Tibial nerve (tissue), 4 donors: Measurements from ENCODE around the gene SSR4. TPM values are rescaled to one million over a fixed set of nuclear protein-coding genes. Genes with fewer than 3 reads are reported as not detected.

ENCODE experiments used
- DNase-seq, 2 donors: peaks; one replicate each; pipeline ENCODE4 v3.0.0-alpha.2; 2019; ENCODE audit warnings: low spot score in 2 of 2
- H3K27ac ChIP-seq, 4 donors: fragments of 200-600 bp; sonication (generic) in 3 of 4; one replicate each; pipeline ENCODE4 v1.5.1; 2017 to 2019; ENCODE audit warnings: mild to moderate bottlenecking in 1 of 4
- H3K27me3 ChIP-seq, 2 donors: fragments of 200-600 bp; sonication (generic) in 1 of 2; one replicate each; pipeline versions ENCODE4 v1.5.1 to v1.6.0; 2017 to 2019
- H3K36me3 ChIP-seq, 3 donors: fragments of 200-600 bp; sonication (generic); one replicate each; pipeline ENCODE4 v1.5.1; 2018 to 2019
- H3K4me1 ChIP-seq, 4 donors: fragments of 200-600 bp; sonication (generic) in 3 of 4; one replicate each; pipeline ENCODE4 v1.5.1; 2017 to 2019
- H3K4me3 ChIP-seq, 4 donors: fragments of 200-600 bp; sonication (generic) in 3 of 4; one replicate each; pipeline ENCODE4 v1.5.1; 2017 to 2019; ENCODE audit warnings: mild to moderate bottlenecking in 1 of 4, moderate library complexity in 1 of 4
- H3K9me3 ChIP-seq, 4 donors: fragments of 200-600 bp; sonication (generic) in 3 of 4; one replicate each; pipeline ENCODE4 v1.5.1; 2017 to 2019
- EP300 ChIP-seq, 2 donors: sonication (generic); formaldehyde crosslinking; IDR thresholded peaks; one replicate each; pipeline ENCODE4 v1.6.1; 2017; ENCODE audit warnings: antibody characterized with exemption in 2 of 2, mild to moderate bottlenecking in 1 of 2
- POLR2A ChIP-seq, 2 donors: fragments of 450-650 bp; IDR thresholded peaks; one replicate each; pipeline ENCODE4 v1.6.1; 2017; ENCODE audit warnings: antibody characterized with exemption in 2 of 2, mild to moderate bottlenecking in 2 of 2, moderate library complexity in 2 of 2
- WGBS, 2 donors: methylation state at CpG; one replicate each; pipeline ENCODE4 v1.1.5; 2018; 5-methylcytosine and 5-hydroxymethylcytosine counted together
- total RNA-seq, 4 donors: library from RNA; depleted of rRNA; stranded (reverse); fragments of >200 nt; gene quantifications; one replicate each; pipeline ENCODE4 v1.1.0, GENCODE V29; 2016
- TF ChIP-seq, protein P1 (sequence below), 5 experiments: fragments of 200-600 bp in 3 of 5; fragments of 450-650 bp in 2 of 5; sonication (generic) in 3 of 5; IDR thresholded peaks; one replicate each; pipeline ENCODE4 v1.5.1; 2016 to 2019; ENCODE audit warnings: antibody characterized with exemption in 5 of 5, mild to moderate bottlenecking in 3 of 5, moderate library complexity in 2 of 5

Gene SSR4
- total RNA-seq, 4 donors from 2014 or later: 93.6 to 156 (median 131) TPM

DNA sequence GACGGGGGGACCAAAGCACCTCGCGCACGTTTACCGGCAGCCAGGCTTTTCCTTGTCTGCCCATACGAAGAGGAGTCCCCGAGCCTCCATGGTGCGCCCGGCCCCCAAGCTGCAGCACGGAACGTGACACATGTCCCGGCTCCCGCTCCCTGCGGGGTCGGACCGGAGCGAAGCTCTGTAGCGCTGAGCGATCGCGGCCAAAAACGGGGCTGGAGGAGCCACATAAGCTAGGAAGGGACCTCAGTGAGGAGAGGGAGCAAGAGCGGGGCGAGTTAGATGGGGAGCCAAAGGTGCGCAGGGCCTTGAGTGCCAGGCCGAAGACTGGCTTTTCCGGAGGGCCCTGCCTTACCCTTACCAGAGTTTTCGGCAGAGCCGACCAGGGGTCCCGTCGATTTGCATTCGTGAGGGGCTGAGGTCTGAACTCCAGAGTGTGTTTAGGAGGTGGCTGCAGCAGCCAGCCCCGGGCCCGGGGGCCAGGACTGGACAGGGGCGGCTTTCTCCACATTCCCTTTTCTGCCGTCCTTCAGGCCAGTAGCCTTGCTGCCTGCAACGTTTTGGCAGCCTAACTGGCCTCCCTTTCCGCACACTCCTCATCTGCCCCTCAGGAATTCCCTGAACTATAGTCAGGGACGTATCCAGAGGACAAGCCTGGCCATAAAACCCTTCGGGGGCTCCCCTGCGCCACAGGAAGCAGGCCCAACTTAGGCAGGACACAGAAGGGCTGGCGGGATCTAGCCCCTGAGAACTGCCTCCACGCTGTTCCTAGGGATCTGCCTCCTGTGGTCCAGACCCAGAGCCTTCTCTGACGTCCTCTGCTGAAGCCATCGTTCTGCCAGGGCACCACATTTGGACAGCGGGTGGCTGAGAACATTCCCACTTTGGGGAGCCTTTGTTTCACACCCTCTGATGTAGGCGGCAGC is 689 bp downstream of the SSR4 start:
- peak overlapping the region; percentile 57 to 73 (median 66) for H3K4me3 ChIP-seq
- peaks cover 0 to 29% (median 0%) of the 10 kb centered on the region in 3 donors for H3K36me3 ChIP-seq
- no peak for DNase-seq
- WGBS, 2 donors: 4 to 43% methylated on average over 23 to 47 of the region's 47 CpGs
- peak overlapping the region; percentile 78 to 95 (median 88) for H3K27ac ChIP-seq
- TF ChIP-seq EP300 (IDR thresholded peaks at IDR 0.05) (no peak), POLR2A (IDR thresholded peaks at IDR 0.05) (no peak)
- TF ChIP-seq, protein P1, sequence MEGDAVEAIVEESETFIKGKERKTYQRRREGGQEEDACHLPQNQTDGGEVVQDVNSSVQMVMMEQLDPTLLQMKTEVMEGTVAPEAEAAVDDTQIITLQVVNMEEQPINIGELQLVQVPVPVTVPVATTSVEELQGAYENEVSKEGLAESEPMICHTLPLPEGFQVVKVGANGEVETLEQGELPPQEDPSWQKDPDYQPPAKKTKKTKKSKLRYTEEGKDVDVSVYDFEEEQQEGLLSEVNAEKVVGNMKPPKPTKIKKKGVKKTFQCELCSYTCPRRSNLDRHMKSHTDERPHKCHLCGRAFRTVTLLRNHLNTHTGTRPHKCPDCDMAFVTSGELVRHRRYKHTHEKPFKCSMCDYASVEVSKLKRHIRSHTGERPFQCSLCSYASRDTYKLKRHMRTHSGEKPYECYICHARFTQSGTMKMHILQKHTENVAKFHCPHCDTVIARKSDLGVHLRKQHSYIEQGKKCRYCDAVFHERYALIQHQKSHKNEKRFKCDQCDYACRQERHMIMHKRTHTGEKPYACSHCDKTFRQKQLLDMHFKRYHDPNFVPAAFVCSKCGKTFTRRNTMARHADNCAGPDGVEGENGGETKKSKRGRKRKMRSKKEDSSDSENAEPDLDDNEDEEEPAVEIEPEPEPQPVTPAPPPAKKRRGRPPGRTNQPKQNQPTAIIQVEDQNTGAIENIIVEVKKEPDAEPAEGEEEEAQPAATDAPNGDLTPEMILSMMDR (IDR thresholded peaks at IDR 0.05): no peak
- no peaks in the 10 kb centered on the region for H3K27me3 ChIP-seq
- no peaks in the 10 kb centered on the region for H3K9me3 ChIP-seq
- peaks cover 0 to 32% (median 3%) of the 10 kb centered on the region in 4 donors for H3K4me1 ChIP-seq

DNA sequence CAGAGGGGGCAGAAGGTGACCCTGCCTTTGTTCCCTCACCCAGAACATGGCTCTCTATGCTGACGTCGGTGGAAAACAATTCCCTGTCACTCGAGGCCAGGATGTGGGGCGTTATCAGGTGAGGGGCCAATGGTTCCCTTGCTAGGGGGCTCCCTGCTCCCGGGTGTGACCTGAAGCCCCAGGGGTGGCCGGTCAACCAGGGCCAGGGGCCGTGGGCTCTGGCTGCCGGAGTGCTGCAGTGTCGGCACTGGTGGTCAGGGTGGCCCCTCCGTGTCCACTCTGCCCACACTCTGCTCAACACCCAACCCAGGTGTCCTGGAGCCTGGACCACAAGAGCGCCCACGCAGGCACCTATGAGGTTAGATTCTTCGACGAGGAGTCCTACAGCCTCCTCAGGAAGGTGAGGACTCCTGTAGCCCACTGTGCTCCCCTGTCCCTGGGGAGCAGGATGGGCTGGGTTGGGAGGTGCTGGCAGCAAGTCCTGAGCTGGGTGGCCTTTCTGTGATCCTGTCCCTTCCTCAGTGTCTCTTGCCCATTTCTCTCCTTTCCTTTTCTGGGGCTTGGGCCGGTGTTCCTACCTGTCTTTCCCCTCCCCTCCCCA is 3.0 kb downstream of the SSR4 start:
- Histone ChIP-seq H3K9me3 (no peaks in the 10 kb centered on the region), H3K36me3 (peaks cover 0 to 28% (median 0%) of the 10 kb centered on the region in 3 donors), H3K27me3 (no peaks in the 10 kb centered on the region), H3K4me3 (no peak overlapping the region), H3K4me1 (peaks cover 0 to 24% (median 3%) of the 10 kb centered on the region in 4 donors), H3K27ac (no peak overlapping the region)
- no peak for DNase-seq
- 91% methylated on average over 15 of the region's 15 CpGs; no CpG with 5 or more reads in 1 of the 2 donors for WGBS, 2 donors
- no peak for TF ChIP-seq POLR2A (IDR thresholded peaks at IDR 0.05)
- TF ChIP-seq EP300 (IDR thresholded peaks at IDR 0.05): no peak
- TF ChIP-seq, protein P1 (IDR thresholded peaks at IDR 0.05): no peak

DNA sequence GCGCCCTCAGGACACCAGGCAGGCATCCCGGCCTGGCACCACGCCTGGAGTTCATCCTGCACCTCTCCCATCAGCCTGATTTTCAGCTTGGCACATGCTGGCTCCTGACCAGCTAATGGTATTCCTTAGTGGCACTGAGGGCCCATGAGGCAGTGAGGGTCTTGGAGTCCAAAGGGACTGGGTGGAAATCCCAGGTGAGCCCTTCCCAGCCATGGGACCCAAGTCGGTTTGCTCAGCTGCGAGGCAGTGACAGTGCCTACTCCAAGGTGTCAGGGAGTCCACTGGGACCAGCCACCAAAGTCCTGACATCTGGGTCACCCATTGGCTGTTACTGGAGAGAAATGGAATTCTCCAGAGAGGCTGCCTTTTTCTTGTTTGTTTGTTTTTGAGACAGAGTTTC is 4.9 kb downstream of the SSR4 start:
- DNase-seq: no peak
- Histone ChIP-seq H3K4me3 (no peak overlapping the region), H3K36me3 (peaks cover 0 to 36% (median 0%) of the 10 kb centered on the region in 3 donors), H3K27ac (no peak overlapping the region), H3K4me1 (peaks cover 0 to 14% (median 3%) of the 10 kb centered on the region in 4 donors), H3K27me3 (no peaks in the 10 kb centered on the region), H3K9me3 (no peaks in the 10 kb centered on the region)
- WGBS, 2 donors: 82 to 100% methylated on average over 1 to 5 of the region's 5 CpGs
- TF ChIP-seq EP300 (IDR thresholded peaks at IDR 0.05) (no peak), POLR2A (IDR thresholded peaks at IDR 0.05) (no peak)
- TF ChIP-seq, protein P1 (IDR thresholded peaks at IDR 0.05): no peak

DNA sequence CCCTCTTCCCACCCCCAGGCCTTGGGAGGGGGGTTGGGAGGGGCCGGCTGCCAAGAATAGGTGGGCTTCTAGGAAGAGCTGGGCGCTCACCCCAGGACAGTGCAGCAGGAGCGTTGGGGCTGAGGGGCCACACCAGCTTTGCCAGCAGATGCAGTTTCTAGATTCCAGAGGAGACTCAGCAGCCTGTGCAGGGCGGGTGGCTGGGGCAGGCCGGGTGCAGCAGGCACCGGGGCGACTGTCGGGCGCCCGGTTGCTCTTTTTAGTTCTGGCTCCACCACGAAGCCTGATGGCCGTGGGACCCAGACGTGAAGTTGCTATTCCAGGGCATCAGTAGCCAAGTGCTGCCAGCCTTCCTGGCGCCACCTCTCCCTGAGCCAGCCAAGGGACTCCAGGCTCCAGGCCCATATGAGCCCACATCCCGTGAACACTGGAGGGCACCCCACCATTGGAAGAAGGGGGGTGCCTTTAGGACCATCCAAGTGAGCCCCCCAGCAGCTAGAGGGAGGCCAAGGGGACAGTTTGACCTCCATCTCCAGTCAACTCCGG is 5.8 kb downstream of the SSR4 start:
- no peak overlapping the region for H3K4me3 ChIP-seq
- TF ChIP-seq EP300 (IDR thresholded peaks at IDR 0.05) (no peak), POLR2A (IDR thresholded peaks at IDR 0.05) (no peak)
- TF ChIP-seq, protein P1 (IDR thresholded peaks at IDR 0.05): no peak

More for the DNA sequence above, 5.8 kb downstream of the SSR4 start:
- no peak for DNase-seq
- Histone ChIP-seq H3K27me3 (no peaks in the 10 kb centered on the region), H3K36me3 (peaks cover 0 to 36% (median 0%) of the 10 kb centered on the region in 3 donors), H3K4me1 (peaks cover 0 to 12% (median 2%) of the 10 kb centered on the region in 4 donors), H3K27ac (no peak overlapping the region), H3K9me3 (no peaks in the 10 kb centered on the region)
- WGBS, 2 donors: 73% methylated on average over 13 of the region's 16 CpGs; no CpG with 5 or more reads in 1 of the 2 donors
